IMR-90 (cell line): ENCODE data around the gene KRTAP20-2.

Experiments used
- BHLHE40 ChIP-seq: fragments of 150-350 bp; IDR thresholded peaks from 2 replicates; pipeline ENCODE4 v1.6.1; 2016; ENCODE audit warnings: mild to moderate bottlenecking, low read depth, low read length
- CEBPB ChIP-seq: IDR thresholded peaks from 2 replicates; pipeline ENCODE4 v1.6.1; 2012; ENCODE audit warnings: low read depth, low read length, improper control_type of control experiment
- MAFK ChIP-seq: IDR thresholded peaks from 2 replicates; pipeline ENCODE4 v1.6.1; 2012; ENCODE audit warnings: low read depth, low read length, improper control_type of control experiment
- POLR2A ChIP-seq: IDR thresholded peaks from 2 replicates; pipeline ENCODE4 v1.6.1; 2012; ENCODE audit warnings: mild to moderate bottlenecking, low read depth, low read length
- RCOR1 ChIP-seq: IDR thresholded peaks from 2 replicates; pipeline ENCODE4 v1.6.1; 2012; ENCODE audit warnings: mild to moderate bottlenecking, low read length, improper control_type of control experiment; ENCODE audit not compliant: insufficient replicate concordance
- RFX5 ChIP-seq: IDR thresholded peaks from 2 replicates; pipeline ENCODE4 v1.8.0; 2012; ENCODE audit warnings: low read depth, mild to moderate bottlenecking, low read length, moderate library complexity
- SMC3 ChIP-seq: fragments of 150-350 bp; IDR thresholded peaks from 2 replicates; pipeline ENCODE4 v1.6.1; 2016; ENCODE audit warnings: low read depth, mild to moderate bottlenecking, antibody characterized with exemption, low read length, moderate library complexity
- TF ChIP-seq, protein P1 (sequence below): conservative IDR thresholded peaks from 2 replicates; pipeline ENCODE4 v1.5.1; 2012; ENCODE audit warnings: mild to moderate bottlenecking, low read depth, low read length, improper control_type of control experiment

- no peak for TF ChIP-seq CEBPB
- TF ChIP-seq, protein P1, sequence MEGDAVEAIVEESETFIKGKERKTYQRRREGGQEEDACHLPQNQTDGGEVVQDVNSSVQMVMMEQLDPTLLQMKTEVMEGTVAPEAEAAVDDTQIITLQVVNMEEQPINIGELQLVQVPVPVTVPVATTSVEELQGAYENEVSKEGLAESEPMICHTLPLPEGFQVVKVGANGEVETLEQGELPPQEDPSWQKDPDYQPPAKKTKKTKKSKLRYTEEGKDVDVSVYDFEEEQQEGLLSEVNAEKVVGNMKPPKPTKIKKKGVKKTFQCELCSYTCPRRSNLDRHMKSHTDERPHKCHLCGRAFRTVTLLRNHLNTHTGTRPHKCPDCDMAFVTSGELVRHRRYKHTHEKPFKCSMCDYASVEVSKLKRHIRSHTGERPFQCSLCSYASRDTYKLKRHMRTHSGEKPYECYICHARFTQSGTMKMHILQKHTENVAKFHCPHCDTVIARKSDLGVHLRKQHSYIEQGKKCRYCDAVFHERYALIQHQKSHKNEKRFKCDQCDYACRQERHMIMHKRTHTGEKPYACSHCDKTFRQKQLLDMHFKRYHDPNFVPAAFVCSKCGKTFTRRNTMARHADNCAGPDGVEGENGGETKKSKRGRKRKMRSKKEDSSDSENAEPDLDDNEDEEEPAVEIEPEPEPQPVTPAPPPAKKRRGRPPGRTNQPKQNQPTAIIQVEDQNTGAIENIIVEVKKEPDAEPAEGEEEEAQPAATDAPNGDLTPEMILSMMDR: no peak
- no peak for TF ChIP-seq MAFK
- no peak for TF ChIP-seq RFX5
- TF ChIP-seq POLR2A: no peak
- TF ChIP-seq RCOR1: no peak
- TF ChIP-seq SMC3: no peak
- no peak for TF ChIP-seq BHLHE40
Measured at GRCh38 chr21:30620080-30620479, 14.9 kb upstream of the KRTAP20-2 start.
